Mucosa of rectum (tissue), 2 donors: ENCODE measurements around the gene RBPJL.
A peak's percentile ranks its signal among the peaks of the same experiment; 100 is the strongest.

Experiments used
- H3K27ac ChIP-seq, 2 donors: one replicate each; pipeline ENCODE4 v1.7.0; 2013; ENCODE audit warnings: inconsistent platforms in 2 of 2, low read depth in 2 of 2, low read length in 2 of 2
- H3K27me3 ChIP-seq, 2 donors: one replicate each; pipeline ENCODE4 v1.7.0; 2013; ENCODE audit warnings: low read length in 2 of 2; ENCODE audit not compliant: control insufficient read depth in 2 of 2, insufficient read depth in 2 of 2
- H3K36me3 ChIP-seq, 2 donors: one replicate each; pipeline ENCODE4 v1.7.0; 2013; ENCODE audit warnings: low read length in 2 of 2; ENCODE audit not compliant: control insufficient read depth in 2 of 2, insufficient read depth in 2 of 2
- H3K4me1 ChIP-seq, 2 donors: one replicate each; pipeline ENCODE4 v1.7.0; 2013; ENCODE audit warnings: low read length in 2 of 2, mild to moderate bottlenecking in 1 of 2; ENCODE audit not compliant: control insufficient read depth in 2 of 2, insufficient read depth in 2 of 2
- H3K4me3 ChIP-seq, 2 donors: one replicate each; pipeline ENCODE4 v1.7.0; 2013; ENCODE audit warnings: low read length in 2 of 2
- H3K9ac ChIP-seq, 2 donors: one replicate each; pipeline ENCODE4 v1.7.0; 2013; ENCODE audit warnings: low read length in 2 of 2, low read depth in 1 of 2, mild to moderate bottlenecking in 1 of 2
- H3K9me3 ChIP-seq, 2 donors: one replicate each; pipeline ENCODE4 v1.7.0; 2013; ENCODE audit warnings: low read length in 2 of 2; ENCODE audit not compliant: control insufficient read depth in 2 of 2
- donor health status: healthy.
- donor health status: Normal muscosa, but diverticular disease.

RBPJL gene

DNA sequence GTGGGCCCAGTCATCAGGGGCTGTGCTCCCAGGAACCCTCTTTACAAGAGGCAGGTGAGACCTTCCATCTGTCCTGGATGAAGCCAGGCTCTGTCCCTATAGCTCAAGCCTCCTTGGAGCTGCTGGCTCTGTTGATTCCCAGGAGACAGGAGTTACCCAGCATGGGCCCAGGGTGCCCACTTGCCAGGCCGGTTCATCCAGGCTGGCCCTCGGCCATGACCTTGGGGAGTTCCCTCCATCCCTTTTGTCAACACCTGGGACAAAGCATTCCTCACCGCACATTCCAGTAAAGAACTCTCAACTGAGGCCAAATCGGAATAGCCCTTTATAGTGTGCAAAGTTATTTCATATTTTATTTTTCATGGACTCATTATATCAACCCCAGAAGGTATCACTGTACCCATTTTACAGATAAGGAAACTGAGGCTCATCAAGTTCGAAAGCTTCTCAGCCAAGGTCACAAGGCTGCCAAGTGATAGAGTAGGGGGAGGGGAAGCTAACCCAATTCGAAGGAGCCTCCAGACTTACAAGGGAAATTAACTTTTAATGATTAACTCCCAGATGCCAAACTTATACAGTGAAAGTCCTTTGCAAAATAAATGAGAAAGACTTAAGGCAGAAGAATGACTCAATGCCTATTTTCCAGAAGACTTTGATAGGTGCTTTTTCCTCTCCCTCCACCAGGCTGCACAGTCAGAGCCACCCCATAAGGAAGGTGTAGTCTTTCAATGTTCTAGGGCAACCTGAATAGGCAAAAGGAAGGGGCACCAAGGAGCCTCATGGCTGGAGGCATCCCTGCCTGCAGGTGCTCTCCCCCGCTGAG is 23.1 kb downstream of the RBPJL start:
- Histone ChIP-seq H3K9me3 (no peaks in the 10 kb centered on the region), H3K27me3 (no peaks in the 10 kb centered on the region), H3K27ac (no peak overlapping the region), H3K4me1 (no peaks in the 10 kb centered on the region), H3K9ac (no peak overlapping the region), H3K4me3 (no peak overlapping the region), H3K36me3 (peaks cover 58 to 59% of the 10 kb centered on the region in 2 donors)

- Histone ChIP-seq H3K27me3 (no peaks in the 10 kb centered on the region), H3K36me3 (peaks cover 57 to 62% of the 10 kb centered on the region in 2 donors), H3K9ac (no peak overlapping the region), H3K4me3 (no peak overlapping the region), H3K27ac (no peak overlapping the region), H3K9me3 (no peaks in the 10 kb centered on the region), H3K4me1 (no peaks in the 10 kb centered on the region)
Observed at GRCh38 chr20:45330476-45330875, 23.8 kb downstream of the RBPJL start.

- Histone ChIP-seq H3K27ac (peak overlapping the region; percentile 82 to 83), H3K9ac (peak overlapping the region in 1 of 2 donors; percentile 56), H3K27me3 (no peaks in the 10 kb centered on the region), H3K9me3 (no peaks in the 10 kb centered on the region), H3K36me3 (peaks cover 15 to 25% of the 10 kb centered on the region in 2 donors), H3K4me1 (peaks cover 49 to 56% of the 10 kb centered on the region in 2 donors), H3K4me3 (peak overlapping the region in 1 of 2 donors; percentile 23)
Observed at GRCh38 chr20:45336530-45337366, 30.1 kb downstream of the RBPJL start.

- Histone ChIP-seq H3K4me1 (peaks cover 56 to 64% of the 10 kb centered on the region in 2 donors), H3K9me3 (no peaks in the 10 kb centered on the region), H3K4me3 (peak overlapping the region; percentile 23 to 28), H3K9ac (peak overlapping the region; percentile 34 to 56), H3K27ac (peak overlapping the region; percentile 82 to 83), H3K36me3 (peaks cover 12 to 21% of the 10 kb centered on the region in 2 donors), H3K27me3 (no peaks in the 10 kb centered on the region)
Observed at GRCh38 chr20:45337367-45338120, 30.9 kb downstream of the RBPJL start.

- Histone ChIP-seq H3K4me3 (peak overlapping the region; percentile 28 to 44), H3K9ac (peak overlapping the region; percentile 34 to 56), H3K27me3 (no peaks in the 10 kb centered on the region), H3K4me1 (peaks cover 64 to 72% of the 10 kb centered on the region in 2 donors), H3K27ac (peak overlapping the region; percentile 82 to 83), H3K9me3 (no peaks in the 10 kb centered on the region), H3K36me3 (peaks cover 6 to 15% of the 10 kb centered on the region in 2 donors)
Observed at GRCh38 chr20:45338121-45339030, 31.7 kb downstream of the RBPJL start.

- H3K9ac ChIP-seq: no peak overlapping the region
- H3K27me3 ChIP-seq: no peaks in the 10 kb centered on the region
- no peak overlapping the region for H3K4me3 ChIP-seq
- H3K4me1 ChIP-seq: peaks cover 70 to 79% of the 10 kb centered on the region in 2 donors
- H3K36me3 ChIP-seq: peaks cover 6 to 15% of the 10 kb centered on the region in 2 donors
- H3K9me3 ChIP-seq: no peaks in the 10 kb centered on the region
- peak overlapping the region; percentile 52 to 83 for H3K27ac ChIP-seq
Observed at GRCh38 chr20:45339084-45339483, 32.4 kb downstream of the RBPJL start.

DNA sequence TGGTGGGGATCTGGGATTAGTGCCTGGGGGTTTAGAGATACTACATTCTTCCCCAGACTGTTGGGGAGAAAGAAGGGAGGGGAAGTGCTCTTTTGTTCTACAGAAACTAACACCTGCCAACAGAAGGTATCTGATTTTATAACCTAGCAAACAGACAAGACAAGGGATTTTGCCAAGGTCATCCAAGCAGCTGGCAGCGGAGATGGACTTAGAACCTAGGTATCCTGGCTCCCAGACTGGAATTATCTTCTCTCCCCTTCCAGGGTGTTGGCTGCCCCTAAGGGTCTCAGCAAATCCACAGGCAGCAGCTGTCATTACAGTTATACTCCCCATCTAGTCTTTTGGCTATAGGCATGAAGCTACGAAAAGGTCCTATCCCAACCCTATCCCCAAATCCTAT is 33.2 kb downstream of the RBPJL start:
- Histone ChIP-seq H3K9me3 (no peaks in the 10 kb centered on the region), H3K27ac (peak overlapping the region; percentile 40 to 91), H3K4me1 (peaks cover 77 to 86% of the 10 kb centered on the region in 2 donors), H3K36me3 (peaks cover 6 to 13% of the 10 kb centered on the region in 2 donors), H3K4me3 (no peak overlapping the region), H3K27me3 (no peaks in the 10 kb centered on the region), H3K9ac (no peak overlapping the region)

DNA sequence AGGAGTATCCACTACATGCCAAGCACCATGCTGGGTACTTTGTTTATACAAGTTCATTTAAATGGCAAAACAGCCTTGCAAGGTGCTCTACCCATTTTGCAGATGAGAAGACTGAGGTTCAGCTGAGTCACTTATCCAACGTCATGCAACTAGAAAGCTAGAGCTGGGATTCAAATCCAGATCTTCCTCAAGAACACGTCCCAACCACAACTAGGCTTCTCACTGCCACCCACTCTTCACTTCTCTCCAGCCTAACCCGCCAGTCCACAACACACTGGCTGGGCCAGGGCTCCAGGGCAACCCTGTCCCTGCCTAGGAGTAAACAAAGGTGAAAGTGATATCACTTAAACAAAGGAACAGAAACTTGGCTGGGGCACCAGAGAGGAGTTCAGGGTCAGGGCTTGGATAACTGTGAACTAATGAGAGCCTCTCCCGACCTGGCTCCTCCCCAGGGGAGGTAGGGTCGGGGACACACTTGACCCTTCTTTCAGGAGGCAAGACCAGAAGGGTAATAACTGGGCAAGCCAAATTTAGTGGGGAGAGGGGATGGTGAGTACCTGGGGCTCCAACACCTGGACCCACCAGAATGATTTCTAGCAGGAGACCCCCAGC is 33.7 kb downstream of the RBPJL start:
- Histone ChIP-seq H3K4me3 (peak overlapping the region in 1 of 2 donors; percentile 10), H3K9ac (no peak overlapping the region), H3K36me3 (peaks cover 6 to 9% of the 10 kb centered on the region in 2 donors), H3K4me1 (peaks cover 82 to 92% of the 10 kb centered on the region in 2 donors), H3K27ac (peak overlapping the region; percentile 40 to 91), H3K27me3 (no peaks in the 10 kb centered on the region), H3K9me3 (no peaks in the 10 kb centered on the region)

GRCh38 chr20:45340951-45341350 is 34.3 kb downstream of the RBPJL start:
- H3K4me3 ChIP-seq: peak overlapping the region in 1 of 2 donors; percentile 42
- H3K9ac ChIP-seq: peak overlapping the region; percentile 8 to 96

More at GRCh38 chr20:45340951-45341350, 34.3 kb downstream of the RBPJL start:
- Histone ChIP-seq H3K27me3 (no peaks in the 10 kb centered on the region), H3K27ac (peak overlapping the region; percentile 82 to 91), H3K36me3 (peaks cover 0 to 6% of the 10 kb centered on the region in 2 donors), H3K9me3 (no peaks in the 10 kb centered on the region), H3K4me1 (peaks cover 88 to 98% of the 10 kb centered on the region in 2 donors)
